Measurements from ENCODE around the gene SCYGR5. TPM values are rescaled to one million over a fixed set of nuclear protein-coding genes. Genes with fewer than 3 reads are reported as not detected.

SCYGR5 gene
- total RNA-seq, 1 experiment from 2014 or later: not detected

GRCh38 chr2:227632827-227633226 is 33.8 kb upstream of the SCYGR5 start:
- DNase-seq: no peak
- no peaks in the 10 kb centered on the region for H3K4me1 ChIP-seq (ENCODE audit: low read length)

GRCh38 chr2:227634201-227634600 is 32.4 kb upstream of the SCYGR5 start:
- Histone ChIP-seq H3K36me3 (ENCODE audit: insufficient read depth, low read length) (no peaks in the 10 kb centered on the region), H3K4me2 (ENCODE audit: low read depth, low read length, poor library complexity, severe bottlenecking) (no peak overlapping the region), H3K79me2 (ENCODE audit: low read length) (no peaks in the 10 kb centered on the region), H3K4me3 (ENCODE audit: low read length) (no peak overlapping the region), H2AFZ (ENCODE audit: low read length) (no peak overlapping the region), H4K20me1 (ENCODE audit: insufficient read depth, low read depth, low read length) (no peaks in the 10 kb centered on the region), H3K9me2 (replicated peaks; ENCODE audit: insufficient read depth, low read length) (no peaks in the 10 kb centered on the region), H3K27me3 (ENCODE audit: low read length) (no peaks in the 10 kb centered on the region), H3K4me1 (ENCODE audit: low read length) (no peaks in the 10 kb centered on the region), H3K9ac (ENCODE audit: low read length) (no peak overlapping the region), H3K27ac (ENCODE audit: low read length) (no peak overlapping the region), H3K9me3 (ENCODE audit: low read length) (no peaks in the 10 kb centered on the region)
- DNase-seq: no peak

More at GRCh38 chr2:227632827-227633226, 33.8 kb upstream of the SCYGR5 start:
- Histone ChIP-seq H3K9me2 (replicated peaks; ENCODE audit: insufficient read depth, low read length) (no peaks in the 10 kb centered on the region), H3K36me3 (ENCODE audit: insufficient read depth, low read length) (no peaks in the 10 kb centered on the region), H3K27ac (ENCODE audit: low read length) (no peak overlapping the region), H3K9me3 (ENCODE audit: low read length) (no peaks in the 10 kb centered on the region), H3K4me3 (ENCODE audit: low read length) (no peak overlapping the region), H3K27me3 (ENCODE audit: low read length) (no peaks in the 10 kb centered on the region), H3K9ac (ENCODE audit: low read length) (no peak overlapping the region), H2AFZ (ENCODE audit: low read length) (no peak overlapping the region), H3K79me2 (ENCODE audit: low read length) (no peaks in the 10 kb centered on the region), H3K4me2 (ENCODE audit: low read depth, low read length, poor library complexity, severe bottlenecking) (no peak overlapping the region), H4K20me1 (ENCODE audit: insufficient read depth, low read depth, low read length) (no peaks in the 10 kb centered on the region)

GRCh38 chr2:227642656-227643055 is 23.9 kb upstream of the SCYGR5 start:
- H3K27ac ChIP-seq (ENCODE audit: low read length): no peak overlapping the region
- H3K4me3 ChIP-seq (ENCODE audit: low read length): no peak overlapping the region
- H3K9me3 ChIP-seq (ENCODE audit: low read length): no peaks in the 10 kb centered on the region
- H3K27me3 ChIP-seq (ENCODE audit: low read length): no peaks in the 10 kb centered on the region
- H3K36me3 ChIP-seq (ENCODE audit: insufficient read depth, low read length): no peaks in the 10 kb centered on the region
- H3K4me2 ChIP-seq (ENCODE audit: low read depth, low read length, poor library complexity, severe bottlenecking): no peak overlapping the region
- H3K9ac ChIP-seq (ENCODE audit: low read length): no peak overlapping the region
- H3K4me1 ChIP-seq (ENCODE audit: low read length): no peaks in the 10 kb centered on the region
- H3K9me2 ChIP-seq (replicated peaks; ENCODE audit: insufficient read depth, low read length): no peaks in the 10 kb centered on the region
- no peak for DNase-seq
- no peaks in the 10 kb centered on the region for H3K79me2 ChIP-seq (ENCODE audit: low read length)
- no peak overlapping the region for H2AFZ ChIP-seq (ENCODE audit: low read length)
- H4K20me1 ChIP-seq (ENCODE audit: insufficient read depth, low read depth, low read length): no peaks in the 10 kb centered on the region

- peak; percentile 41 for DNase-seq
- Histone ChIP-seq H3K4me3 (ENCODE audit: low read length) (no peak overlapping the region), H3K4me1 (ENCODE audit: low read length) (no peaks in the 10 kb centered on the region), H3K9me3 (ENCODE audit: low read length) (no peaks in the 10 kb centered on the region), H3K27me3 (ENCODE audit: low read length) (no peaks in the 10 kb centered on the region), H3K9ac (ENCODE audit: low read length) (no peak overlapping the region), H4K20me1 (ENCODE audit: insufficient read depth, low read depth, low read length) (no peaks in the 10 kb centered on the region), H3K36me3 (ENCODE audit: insufficient read depth, low read length) (no peaks in the 10 kb centered on the region), H3K27ac (ENCODE audit: low read length) (no peak overlapping the region), H3K79me2 (ENCODE audit: low read length) (no peaks in the 10 kb centered on the region), H3K4me2 (ENCODE audit: low read depth, low read length, poor library complexity, severe bottlenecking) (no peak overlapping the region), H2AFZ (ENCODE audit: low read length) (no peak overlapping the region), H3K9me2 (replicated peaks; ENCODE audit: insufficient read depth, low read length) (no peaks in the 10 kb centered on the region)
These were observed 22.5 kb upstream of the SCYGR5 start for GRCh38 chr2:227643990-227644551.

GRCh38 chr2:227653419-227653818 is 13.2 kb upstream of the SCYGR5 start:
- no peaks in the 10 kb centered on the region for H3K79me2 ChIP-seq (ENCODE audit: low read length)
- DNase-seq: no peak
- H3K4me2 ChIP-seq (ENCODE audit: low read depth, low read length, poor library complexity, severe bottlenecking): no peak overlapping the region
- H3K9me2 ChIP-seq (replicated peaks; ENCODE audit: insufficient read depth, low read length): no peaks in the 10 kb centered on the region
- H3K4me1 ChIP-seq (ENCODE audit: low read length): no peaks in the 10 kb centered on the region
- H3K9ac ChIP-seq (ENCODE audit: low read length): no peak overlapping the region
- H3K27me3 ChIP-seq (ENCODE audit: low read length): no peaks in the 10 kb centered on the region
- no peak overlapping the region for H2AFZ ChIP-seq (ENCODE audit: low read length)
- no peak overlapping the region for H3K4me3 ChIP-seq (ENCODE audit: low read length)
- H4K20me1 ChIP-seq (ENCODE audit: insufficient read depth, low read depth, low read length): no peaks in the 10 kb centered on the region
- no peaks in the 10 kb centered on the region for H3K36me3 ChIP-seq (ENCODE audit: insufficient read depth, low read length)
- no peak overlapping the region for H3K27ac ChIP-seq (ENCODE audit: low read length)
- H3K9me3 ChIP-seq (ENCODE audit: low read length): no peaks in the 10 kb centered on the region

- H3K79me2 ChIP-seq (ENCODE audit: low read length): no peaks in the 10 kb centered on the region
- H3K4me1 ChIP-seq (ENCODE audit: low read length): no peaks in the 10 kb centered on the region
- DNase-seq: no peak
- no peaks in the 10 kb centered on the region for H4K20me1 ChIP-seq (ENCODE audit: insufficient read depth, low read depth, low read length)
- no peaks in the 10 kb centered on the region for H3K9me3 ChIP-seq (ENCODE audit: low read length)
- H3K4me3 ChIP-seq (ENCODE audit: low read length): no peak overlapping the region
- H3K4me2 ChIP-seq (ENCODE audit: low read depth, low read length, poor library complexity, severe bottlenecking): no peak overlapping the region
- H3K9ac ChIP-seq (ENCODE audit: low read length): no peak overlapping the region
- no peaks in the 10 kb centered on the region for H3K9me2 ChIP-seq (replicated peaks; ENCODE audit: insufficient read depth, low read length)
- no peaks in the 10 kb centered on the region for H3K36me3 ChIP-seq (ENCODE audit: insufficient read depth, low read length)
- no peak overlapping the region for H2AFZ ChIP-seq (ENCODE audit: low read length)
- no peaks in the 10 kb centered on the region for H3K27me3 ChIP-seq (ENCODE audit: low read length)
- no peak overlapping the region for H3K27ac ChIP-seq (ENCODE audit: low read length)
These were observed 12.2 kb upstream of the SCYGR5 start for GRCh38 chr2:227654426-227654825.

GRCh38 chr2:227655454-227655853 is 11.2 kb upstream of the SCYGR5 start:
- Histone ChIP-seq H3K9me3 (ENCODE audit: low read length) (no peaks in the 10 kb centered on the region), H4K20me1 (ENCODE audit: insufficient read depth, low read depth, low read length) (no peaks in the 10 kb centered on the region), H3K27me3 (ENCODE audit: low read length) (no peaks in the 10 kb centered on the region), H3K9ac (ENCODE audit: low read length) (no peak overlapping the region), H3K36me3 (ENCODE audit: insufficient read depth, low read length) (no peaks in the 10 kb centered on the region), H3K4me2 (ENCODE audit: low read depth, low read length, poor library complexity, severe bottlenecking) (no peak overlapping the region), H3K4me3 (ENCODE audit: low read length) (no peak overlapping the region), H3K79me2 (ENCODE audit: low read length) (no peaks in the 10 kb centered on the region), H3K27ac (ENCODE audit: low read length) (no peak overlapping the region), H2AFZ (ENCODE audit: low read length) (no peak overlapping the region), H3K4me1 (ENCODE audit: low read length) (no peaks in the 10 kb centered on the region), H3K9me2 (replicated peaks; ENCODE audit: insufficient read depth, low read length) (no peaks in the 10 kb centered on the region)
- DNase-seq: no peak

GRCh38 chr2:227657199-227657845 is 9.3 kb upstream of the SCYGR5 start:
- H2AFZ ChIP-seq (ENCODE audit: low read length): no peak overlapping the region
- no peaks in the 10 kb centered on the region for H3K27me3 ChIP-seq (ENCODE audit: low read length)
- H3K4me3 ChIP-seq (ENCODE audit: low read length): no peak overlapping the region
- H3K4me2 ChIP-seq (ENCODE audit: low read depth, low read length, poor library complexity, severe bottlenecking): no peak overlapping the region
- H3K4me1 ChIP-seq (ENCODE audit: low read length): no peaks in the 10 kb centered on the region
- no peak overlapping the region for H3K9ac ChIP-seq (ENCODE audit: low read length)
- H3K27ac ChIP-seq (ENCODE audit: low read length): no peak overlapping the region
- H3K79me2 ChIP-seq (ENCODE audit: low read length): no peaks in the 10 kb centered on the region
- no peaks in the 10 kb centered on the region for H3K36me3 ChIP-seq (ENCODE audit: insufficient read depth, low read length)
- no peaks in the 10 kb centered on the region for H3K9me2 ChIP-seq (replicated peaks; ENCODE audit: insufficient read depth, low read length)
- DNase-seq: no peak
- H4K20me1 ChIP-seq (ENCODE audit: insufficient read depth, low read depth, low read length): no peaks in the 10 kb centered on the region
- no peaks in the 10 kb centered on the region for H3K9me3 ChIP-seq (ENCODE audit: low read length)
